Suppressor macrophage (primary cell): ENCODE measurements around the gene NAV3.
"Not testable (repeated sequence)": the region's sequence is repeated elsewhere in the genome, so short reads cannot be mapped to it uniquely, and the experiment has no call there.

Source experiments
- DNase-seq, 4 experiments: peaks; one replicate each; pipeline ENCODE4 v3.0.0-alpha.2; 2020 to 2022

NAV3 gene

GRCh38 chr12:78192979-78193378, 362.3 kb downstream of the NAV3 start:
- no peak for DNase-seq

- DNase-seq = no peak
Measured at GRCh38 chr12:78194448-78194847, 363.8 kb downstream of the NAV3 start.

GRCh38 chr12:78198896-78199295, 368.2 kb downstream of the NAV3 start:
- no peak for DNase-seq

- no peak for DNase-seq
Measured at GRCh38 chr12:78199926-78200325, 369.2 kb downstream of the NAV3 start.

- no peak for DNase-seq
Measured at GRCh38 chr12:78204926-78205325, 374.2 kb downstream of the NAV3 start.

- no peak for DNase-seq
Measured at GRCh38 chr12:78208092-78208491, 377.4 kb downstream of the NAV3 start.

- no peak for DNase-seq
Measured at GRCh38 chr12:78209846-78210505, 379.3 kb downstream of the NAV3 start.

GRCh38 chr12:78210506-78210860, 379.8 kb downstream of the NAV3 start:
- no peak for DNase-seq

- no peak for DNase-seq
Measured at GRCh38 chr12:78210894-78211302, 380.2 kb downstream of the NAV3 start.

GRCh38 chr12:78220811-78221210, 390.1 kb downstream of the NAV3 start:
- DNase-seq = no peak

- no peak for DNase-seq
Measured at GRCh38 chr12:78224154-78224553, 393.5 kb downstream of the NAV3 start.

GRCh38 chr12:78226763-78227162, 396.1 kb downstream of the NAV3 start:
- DNase-seq = no peak

- DNase-seq = peak; percentile 15 to 35 (median 22)
Measured at GRCh38 chr12:78229591-78230101, 399.0 kb downstream of the NAV3 start.

GRCh38 chr12:78232756-78233155, 402.1 kb downstream of the NAV3 start:
- DNase-seq = no peak

GRCh38 chr12:78236264-78236663, 405.6 kb downstream of the NAV3 start:
- no peak for DNase-seq

- DNase-seq = no peak
Measured at GRCh38 chr12:78239544-78239943, 408.9 kb downstream of the NAV3 start.

GRCh38 chr12:78240827-78241226, 410.1 kb downstream of the NAV3 start:
- no peak for DNase-seq

- DNase-seq = no peak
Measured at GRCh38 chr12:78241446-78241845, 410.8 kb downstream of the NAV3 start.

- DNase-seq = no peak
Measured at GRCh38 chr12:78244916-78245507, 414.3 kb downstream of the NAV3 start.

- DNase-seq = no peak
Measured at GRCh38 chr12:78248321-78248720, 417.6 kb downstream of the NAV3 start.

GRCh38 chr12:78249578-78249977, 418.9 kb downstream of the NAV3 start:
- DNase-seq = no peak

- DNase-seq = not testable (repeated sequence)
Measured at GRCh38 chr12:78257662-78258061, 427.0 kb downstream of the NAV3 start.

GRCh38 chr12:78260976-78261375, 430.3 kb downstream of the NAV3 start:
- no peak for DNase-seq

- no peak for DNase-seq
Measured at GRCh38 chr12:78261901-78262300, 431.2 kb downstream of the NAV3 start.
